RPMI7951 (cell line): Measurements from ENCODE around the gene PRR35. TPM values are rescaled to one million over a fixed set of nuclear protein-coding genes. Genes with fewer than 3 reads are reported as not detected.

Source experiments
- DNase-seq: peaks from one replicate; pipeline ENCODE4 v3.0.0-alpha.2; 2012; ENCODE audit warnings: low read depth
- total RNA-seq: library from RNA; depleted of rRNA; stranded (reverse); fragments of >200 nt; shearing (Covaris generic); gene quantifications from 2 replicates; pipeline ENCODE4 v1.2.3, GENCODE V29; 2014

The PRR35 gene
- total RNA-seq, 1 experiment from 2014 or later, result not detected

DNA sequence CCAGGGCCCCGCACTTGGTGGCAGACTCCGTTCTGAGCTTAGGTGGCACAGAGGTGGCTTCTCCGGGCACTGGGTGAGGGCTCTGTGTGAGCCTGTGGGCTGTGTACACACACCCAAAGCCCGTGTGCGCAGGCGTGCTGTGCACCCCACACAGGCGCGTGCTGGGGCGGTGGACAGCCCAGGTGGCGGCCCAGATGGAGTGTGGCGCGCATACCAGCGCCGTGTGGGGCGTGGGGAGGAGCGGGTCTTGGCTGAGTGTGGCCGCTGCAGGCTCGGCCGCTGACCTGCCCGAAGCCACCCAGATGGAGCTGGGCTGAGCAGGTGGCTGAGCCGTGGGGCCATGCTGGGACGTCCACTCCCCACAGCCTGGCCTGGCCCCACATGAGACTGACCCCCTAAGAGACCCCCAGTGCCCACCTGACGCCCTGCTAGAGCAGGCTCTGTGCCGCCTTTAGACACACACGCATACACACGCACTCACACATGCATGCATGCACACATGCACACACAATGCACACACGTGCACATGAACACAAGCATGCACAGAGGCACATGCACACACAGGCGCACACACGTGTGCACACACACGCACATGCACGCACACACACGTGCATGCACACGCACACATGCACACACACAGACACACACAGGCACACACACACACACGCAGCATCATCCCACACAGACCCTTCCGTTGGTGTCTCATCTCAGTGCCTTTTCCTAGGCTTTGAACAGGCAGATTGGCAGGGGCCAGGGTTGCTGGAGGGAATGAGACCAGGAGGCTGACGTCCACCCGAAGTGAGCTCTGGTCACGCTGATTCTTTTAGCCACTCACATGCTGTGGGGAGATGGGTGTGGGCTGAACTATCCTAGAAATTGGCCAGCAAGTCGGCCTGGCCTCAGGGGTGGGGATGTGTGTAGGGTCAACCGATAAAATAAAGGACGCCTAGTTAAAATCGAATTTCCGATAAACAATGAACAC is 2.1 kb downstream of the PRR35 start:
- DNase-seq, result no peak

DNA sequence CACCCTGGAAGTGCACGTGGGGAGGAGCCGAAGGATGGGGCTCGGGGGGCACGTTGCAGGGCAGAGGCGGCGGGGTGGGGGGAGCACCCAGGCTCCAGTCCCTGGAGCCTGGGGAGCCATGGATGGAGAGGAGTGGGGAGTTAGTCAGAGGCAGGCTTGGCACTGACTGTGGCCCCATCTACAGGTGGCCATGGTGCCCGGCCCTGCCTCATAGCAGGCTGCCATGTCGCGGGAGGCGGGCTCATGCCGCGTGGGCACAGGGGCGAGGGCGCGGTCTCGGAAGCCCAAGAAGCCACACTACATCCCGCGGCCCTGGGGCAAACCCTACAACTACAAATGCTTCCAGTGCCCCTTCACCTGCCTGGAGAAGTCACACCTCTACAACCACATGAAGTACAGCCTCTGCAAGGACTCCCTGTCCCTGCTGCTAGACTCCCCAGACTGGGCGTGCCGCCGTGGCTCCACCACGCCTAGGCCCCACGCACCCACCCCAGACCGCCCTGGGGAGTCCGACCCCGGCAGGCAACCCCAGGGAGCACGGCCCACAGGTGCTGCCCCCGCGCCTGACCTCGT is 3.0 kb downstream of the PRR35 start:
- DNase-seq, result no peak

- no peak for DNase-seq
Observed at GRCh38 chr16:564690-565418, 4.7 kb downstream of the PRR35 start.

DNA sequence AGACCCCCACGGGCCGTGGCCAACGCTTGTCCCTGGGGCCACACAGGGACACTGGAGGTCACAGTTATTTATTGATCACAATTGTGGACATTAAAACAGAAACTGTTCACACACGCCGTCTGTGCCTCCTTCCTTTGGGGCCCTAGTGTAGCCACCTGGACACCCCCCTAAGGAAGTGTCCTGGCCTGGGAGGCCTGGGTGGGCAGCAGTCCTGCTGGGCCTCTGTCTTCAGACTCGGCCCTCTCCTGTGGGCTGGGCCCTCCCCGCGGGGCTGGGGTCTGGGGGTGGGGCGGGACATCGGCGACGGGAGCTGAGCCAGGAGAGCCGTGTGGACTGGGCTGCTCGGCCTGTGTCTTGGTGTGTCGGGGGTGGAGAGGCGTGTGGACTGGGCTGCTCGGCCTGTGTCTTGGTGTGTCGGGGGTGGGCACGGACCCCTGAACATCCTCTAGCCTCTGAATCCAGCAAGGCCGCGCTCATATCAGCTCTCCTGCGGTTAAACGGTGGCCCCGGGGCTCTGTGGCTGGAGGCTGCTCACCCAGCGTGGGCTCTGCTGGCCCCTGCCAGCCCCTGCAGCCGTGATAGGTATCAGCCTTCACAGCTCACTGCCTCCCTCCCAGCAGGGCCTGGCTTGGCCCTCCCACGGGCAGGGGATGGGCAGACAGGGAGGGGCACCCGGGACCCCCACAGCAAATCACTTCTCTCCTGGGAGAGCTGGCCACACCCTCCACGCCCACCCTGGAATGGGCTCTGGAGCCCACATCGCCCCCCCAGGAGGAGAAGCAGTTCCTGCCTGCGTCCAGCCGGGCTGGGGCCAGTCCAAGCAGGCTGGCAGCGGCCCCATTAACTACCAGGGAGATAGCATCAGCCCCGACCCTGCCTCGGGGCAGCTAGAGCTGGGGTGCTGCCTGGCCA is 5.5 kb downstream of the PRR35 start:
- DNase-seq, result no peak

- peak; percentile 39 for DNase-seq
Observed at GRCh38 chr16:566475-567372, 6.5 kb downstream of the PRR35 start, which contains the start of gene NHLRC4. TSS of gene NHLRC4 (plus strand) at chr16:567005. CDS start at chr16:568048, 1,043 bp downstream.

DNA sequence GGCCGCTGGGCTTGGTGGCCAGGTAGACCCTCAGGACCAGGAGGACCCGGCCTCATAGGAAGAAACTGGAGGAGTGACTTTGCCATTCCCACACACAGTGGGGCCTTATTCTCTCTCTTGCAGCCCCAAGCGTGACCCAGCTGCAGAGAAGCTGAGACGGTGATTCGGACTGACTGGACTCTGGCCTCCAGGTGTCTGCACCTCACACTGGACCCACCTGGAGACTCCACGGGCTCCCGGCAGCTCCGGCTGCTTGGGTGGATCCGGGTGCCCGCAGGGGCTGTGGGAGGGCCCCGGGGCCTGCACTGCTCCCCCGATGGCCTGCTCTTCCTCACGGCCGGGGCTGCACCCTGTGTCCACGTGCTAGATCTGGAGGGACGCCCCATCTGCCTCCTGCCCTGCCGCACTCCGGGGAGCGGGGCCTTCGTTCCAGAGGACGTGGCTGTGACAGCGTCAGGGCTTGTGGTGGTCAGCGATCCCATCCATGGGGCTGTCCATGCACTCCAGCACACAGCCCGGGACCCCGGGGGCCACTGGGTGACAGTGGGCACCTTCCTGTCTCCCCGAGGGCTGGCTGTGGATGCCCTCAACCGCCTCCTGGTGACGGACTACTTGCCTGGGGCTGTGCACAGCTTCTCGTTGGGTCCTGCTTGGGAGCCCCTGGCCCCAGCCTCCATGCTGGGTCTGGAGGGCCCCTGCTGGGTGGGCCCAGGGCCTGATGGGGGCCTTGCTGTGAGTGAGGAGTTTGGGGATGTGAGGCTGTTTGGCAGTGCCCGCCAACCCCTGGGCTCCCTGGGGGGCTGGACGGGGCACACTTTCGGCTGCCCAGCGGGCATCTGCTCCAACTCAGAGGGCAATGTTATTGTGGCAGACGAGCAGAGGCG is 7.4 kb downstream of the PRR35 start:
- no peak for DNase-seq

- DNase-seq, result no peak
Observed at GRCh38 chr16:568401-569258, 8.4 kb downstream of the PRR35 start.

DNA sequence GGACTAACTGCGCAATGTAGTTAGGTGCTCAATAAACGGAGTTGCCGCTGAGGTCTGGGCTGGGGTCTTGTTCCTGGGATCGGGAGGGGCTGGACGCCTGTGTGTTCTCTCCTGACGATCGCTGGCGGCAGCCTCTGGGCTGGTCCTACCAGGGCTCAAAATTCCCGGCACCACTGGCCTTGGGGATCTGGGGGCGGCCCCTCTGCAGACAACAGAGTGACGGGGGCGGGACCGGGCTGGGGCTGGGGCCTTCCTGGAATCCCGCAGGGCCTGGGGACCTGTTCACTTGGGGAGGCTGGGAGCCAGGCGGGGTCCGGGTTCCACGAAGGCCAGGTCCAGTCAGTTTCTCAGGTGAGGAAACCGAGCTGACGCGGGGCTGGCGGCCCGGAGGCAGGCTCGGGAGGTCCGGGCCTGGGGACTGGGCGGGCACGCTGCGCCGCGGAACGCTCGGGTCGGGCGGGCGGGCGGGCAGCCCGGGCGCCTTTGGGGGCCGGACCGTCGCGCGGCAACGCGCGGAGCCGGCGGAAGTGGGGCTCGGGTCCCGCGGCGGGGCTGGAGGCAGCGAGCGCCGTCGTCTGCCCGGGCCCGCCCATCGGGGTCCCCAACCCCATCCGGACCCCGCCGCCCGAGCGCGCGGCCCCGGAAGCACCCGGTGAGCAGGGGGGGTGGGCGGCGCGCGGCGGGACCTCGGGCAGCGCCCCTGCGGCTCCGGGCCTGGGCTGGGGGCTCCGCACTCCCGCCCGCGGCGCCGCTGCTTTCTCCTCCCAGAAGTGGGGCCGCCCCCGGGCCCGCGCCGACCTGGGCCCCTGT is 9.5 kb downstream of the PRR35 start, which contains the start of gene PIGQ:
PIGQ (plus strand) TSS at position 524 of the 810 bp plus-strand sequence. CDS start 4,107 bp downstream, outside the sequence.
- DNase-seq, result peak; percentile 63

GRCh38 chr16:572865-573650 is 12.9 kb downstream of the PRR35 start:
- no peak for DNase-seq

GRCh38 chr16:574021-574760 is 14.0 kb downstream of the PRR35 start:
- DNase-seq, result no peak

DNA sequence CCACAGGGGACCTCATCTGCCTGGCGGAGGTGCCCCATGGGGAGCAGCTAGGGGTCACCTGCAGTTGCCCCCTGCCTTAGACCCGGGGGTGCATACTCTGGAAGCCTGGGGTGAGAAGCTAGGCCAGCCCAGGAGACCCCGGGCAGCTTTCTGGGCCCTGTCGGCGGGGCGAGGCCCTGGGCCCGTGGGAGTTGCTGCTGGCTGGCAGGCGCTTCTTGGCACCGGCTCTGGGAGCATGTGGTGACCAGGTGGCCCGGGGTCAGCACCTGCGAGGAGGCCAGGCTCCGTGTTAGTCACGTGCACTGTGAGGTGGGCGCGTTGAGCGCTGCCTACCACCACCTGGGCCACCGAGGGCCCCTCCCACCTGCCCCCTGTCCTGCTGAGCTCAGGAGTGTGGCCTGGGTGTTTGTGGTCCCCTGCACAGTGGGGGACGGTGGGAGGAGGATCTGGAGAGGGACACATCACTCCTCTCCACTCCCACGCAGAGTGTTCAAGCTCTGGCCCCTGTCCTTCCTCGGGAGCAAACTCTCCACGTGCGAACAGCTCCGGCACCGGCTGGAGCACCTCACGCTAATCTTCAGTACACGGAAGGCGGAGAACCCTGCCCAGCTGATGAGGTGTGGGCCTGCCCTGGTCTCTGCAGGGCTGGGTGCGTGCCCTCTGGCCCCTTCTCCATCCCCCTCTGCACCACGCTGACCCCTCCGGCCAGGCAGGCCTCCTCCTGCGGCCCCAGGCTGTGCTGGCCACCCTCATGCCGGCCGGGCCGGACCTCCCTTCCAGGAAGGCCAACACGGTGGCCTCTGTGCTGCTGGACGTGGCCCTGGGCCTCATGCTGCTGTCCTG is 15.4 kb downstream of the PRR35 start:
- no peak for DNase-seq

- no peak for DNase-seq
Observed at GRCh38 chr16:576197-576822, 16.1 kb downstream of the PRR35 start.

DNA sequence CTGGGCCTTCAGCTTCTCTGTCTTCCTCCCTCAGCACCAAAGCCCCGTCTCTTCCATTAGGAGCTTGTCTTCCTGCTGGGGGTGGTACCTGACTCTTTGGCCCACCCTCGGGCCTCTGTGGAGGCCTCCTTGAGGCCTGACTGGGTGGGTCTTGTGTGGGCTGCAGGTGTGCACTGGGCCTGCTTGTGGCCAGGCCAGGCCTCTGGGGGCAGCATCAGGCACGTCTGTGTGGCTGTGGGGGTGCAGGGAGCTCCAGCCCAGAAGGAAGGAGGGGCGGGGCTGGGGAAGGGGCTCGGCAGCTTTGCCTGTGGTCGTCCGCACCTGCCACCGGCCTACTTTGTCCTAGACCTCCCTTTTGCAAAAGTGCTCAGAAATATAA is 16.6 kb downstream of the PRR35 start:
- DNase-seq, result no peak

DNA sequence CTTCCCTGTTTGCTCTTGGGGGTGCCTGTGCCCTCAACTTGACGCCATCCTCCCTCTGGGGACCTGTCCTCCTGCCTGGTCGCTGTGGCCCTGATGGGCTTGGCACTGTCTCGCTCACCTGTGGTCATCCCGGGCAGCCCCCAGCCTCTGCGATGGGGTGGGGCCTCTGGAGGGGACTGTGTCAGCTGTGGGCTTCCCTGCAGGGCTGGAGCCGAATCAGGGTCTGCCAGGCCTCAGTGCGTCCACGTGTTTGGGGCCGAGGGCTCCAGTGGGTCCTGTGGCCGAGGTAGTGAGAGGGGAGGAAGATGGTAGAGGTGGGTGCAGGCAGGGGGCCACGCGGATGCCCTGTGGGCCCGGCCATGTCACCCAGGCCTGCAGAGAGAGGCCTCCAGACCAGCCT is 17.6 kb downstream of the PRR35 start:
- DNase-seq, result no peak
